LNCaP clone FGC (cell line): ENCODE data around the gene GTF2I.
"Not testable (repeated sequence)": the region's sequence is repeated elsewhere in the genome, so short reads cannot be mapped to it uniquely, and the experiment has no call there.

Source experiments
- DNase-seq: peaks from one replicate; pipeline ENCODE4 v3.0.0-alpha.2; 2011; ENCODE audit warnings: low read depth
- H3K4me3 ChIP-seq: 2 replicates; pipeline ENCODE4 v1.5.1; 2011; ENCODE audit warnings: mild to moderate bottlenecking, low read depth, low read length, control low read depth
- TF ChIP-seq, protein P1 (sequence below): IDR thresholded peaks from 2 replicates; pipeline ENCODE4 v1.5.1; 2012; ENCODE audit warnings: mild to moderate bottlenecking; ENCODE audit not compliant: control insufficient read depth, insufficient read depth; ENCODE audit errors: extremely low read depth

The GTF2I gene

GRCh38 chr7:74658178-74659004 lies 873 bp downstream of the GTF2I start:
- peak; percentile 70 for DNase-seq
- TF ChIP-seq, protein P1, sequence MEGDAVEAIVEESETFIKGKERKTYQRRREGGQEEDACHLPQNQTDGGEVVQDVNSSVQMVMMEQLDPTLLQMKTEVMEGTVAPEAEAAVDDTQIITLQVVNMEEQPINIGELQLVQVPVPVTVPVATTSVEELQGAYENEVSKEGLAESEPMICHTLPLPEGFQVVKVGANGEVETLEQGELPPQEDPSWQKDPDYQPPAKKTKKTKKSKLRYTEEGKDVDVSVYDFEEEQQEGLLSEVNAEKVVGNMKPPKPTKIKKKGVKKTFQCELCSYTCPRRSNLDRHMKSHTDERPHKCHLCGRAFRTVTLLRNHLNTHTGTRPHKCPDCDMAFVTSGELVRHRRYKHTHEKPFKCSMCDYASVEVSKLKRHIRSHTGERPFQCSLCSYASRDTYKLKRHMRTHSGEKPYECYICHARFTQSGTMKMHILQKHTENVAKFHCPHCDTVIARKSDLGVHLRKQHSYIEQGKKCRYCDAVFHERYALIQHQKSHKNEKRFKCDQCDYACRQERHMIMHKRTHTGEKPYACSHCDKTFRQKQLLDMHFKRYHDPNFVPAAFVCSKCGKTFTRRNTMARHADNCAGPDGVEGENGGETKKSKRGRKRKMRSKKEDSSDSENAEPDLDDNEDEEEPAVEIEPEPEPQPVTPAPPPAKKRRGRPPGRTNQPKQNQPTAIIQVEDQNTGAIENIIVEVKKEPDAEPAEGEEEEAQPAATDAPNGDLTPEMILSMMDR: no peak
- H3K4me3 ChIP-seq: peak overlapping the region; percentile 90

GRCh38 chr7:74660202-74660601 lies 2.7 kb downstream of the GTF2I start:
- DNase-seq, H3K4me3 ChIP-seq: not testable (repeated sequence)

DNA sequence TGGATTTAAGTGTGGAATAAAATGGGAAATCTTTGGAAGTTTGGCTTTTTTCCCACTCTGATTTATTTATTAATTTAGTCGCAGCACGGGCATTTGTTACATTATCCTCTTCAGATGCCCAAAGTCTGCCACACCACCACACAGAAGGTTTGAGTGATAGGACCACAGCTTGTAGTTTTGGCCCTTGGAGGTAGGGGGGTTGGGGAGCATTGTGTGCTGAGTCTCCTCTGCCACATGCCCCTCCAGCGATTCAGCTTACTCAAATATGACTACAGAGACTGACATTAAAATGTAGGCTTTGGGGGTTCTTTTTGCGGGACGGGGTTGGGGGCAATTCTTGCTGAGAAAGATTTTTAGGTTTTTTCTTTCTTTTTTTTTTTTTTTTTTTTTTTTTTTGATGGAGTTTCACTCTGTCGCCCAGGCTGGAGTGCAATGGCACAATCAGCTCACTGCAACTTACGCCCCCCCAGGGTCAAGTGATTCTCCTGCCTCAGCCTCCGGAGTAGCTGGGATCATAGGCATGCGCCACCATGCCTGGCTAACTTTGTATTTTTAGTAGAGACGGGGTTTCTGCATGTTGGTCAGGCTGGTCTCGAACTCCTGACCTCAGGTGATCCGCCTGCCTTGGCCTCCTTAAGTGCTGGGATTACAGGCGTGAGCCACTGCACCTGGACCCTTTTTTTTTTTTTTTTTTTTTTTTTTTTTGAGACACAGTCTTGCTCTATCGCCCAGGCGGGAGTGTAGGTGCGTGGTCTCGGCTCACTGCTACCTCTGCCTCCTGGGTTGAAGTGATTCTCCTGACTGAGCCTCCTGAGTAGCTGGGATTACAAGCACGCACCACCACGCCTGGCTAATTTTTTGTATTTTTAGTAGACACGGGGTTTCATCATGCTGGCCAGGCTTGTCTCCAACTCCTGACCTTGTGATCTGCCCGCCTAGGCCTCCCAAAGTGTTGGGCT lies 4.6 kb downstream of the GTF2I start:
- not testable (repeated sequence) for DNase-seq

DNA sequence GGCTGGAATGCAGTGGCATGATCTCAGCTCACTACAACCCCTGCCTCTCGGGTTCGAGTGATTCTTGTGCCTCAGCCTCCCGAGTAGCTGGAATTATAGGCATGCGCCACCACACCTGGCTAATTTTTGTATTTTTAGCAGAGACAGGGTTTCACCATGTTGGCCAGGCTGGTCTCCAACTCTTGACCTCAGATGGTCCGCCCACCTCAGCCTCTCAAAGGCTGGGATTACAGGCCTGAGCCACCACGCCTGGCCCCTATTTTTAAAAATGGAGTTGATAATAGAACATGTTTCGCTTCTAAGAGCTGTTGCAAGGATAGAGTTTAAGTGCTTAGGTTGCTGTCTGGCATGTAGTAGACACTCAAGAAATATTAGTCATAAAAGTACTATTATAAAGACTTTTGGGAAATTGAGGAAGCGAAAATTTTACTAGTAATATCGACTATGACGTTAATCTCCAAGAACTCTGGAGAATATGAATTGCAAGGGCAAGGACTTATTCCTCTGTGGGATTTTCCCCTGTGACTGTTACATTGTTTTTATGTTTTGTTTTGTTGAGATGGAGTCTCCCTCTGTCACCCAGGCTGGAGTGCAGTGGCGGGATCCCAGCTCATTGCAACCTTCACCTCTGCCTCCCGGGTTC lies 7.9 kb downstream of the GTF2I start:
- TF ChIP-seq, protein P1: no peak
- DNase-seq: no peak
- H3K4me3 ChIP-seq: no peak overlapping the region

More for the DNA sequence above, 4.6 kb downstream of the GTF2I start:
- H3K4me3 ChIP-seq: not testable (repeated sequence)

GRCh38 chr7:74667013-74667412 lies 9.5 kb downstream of the GTF2I start:
- not testable (repeated sequence) for DNase-seq, H3K4me3 ChIP-seq

DNA sequence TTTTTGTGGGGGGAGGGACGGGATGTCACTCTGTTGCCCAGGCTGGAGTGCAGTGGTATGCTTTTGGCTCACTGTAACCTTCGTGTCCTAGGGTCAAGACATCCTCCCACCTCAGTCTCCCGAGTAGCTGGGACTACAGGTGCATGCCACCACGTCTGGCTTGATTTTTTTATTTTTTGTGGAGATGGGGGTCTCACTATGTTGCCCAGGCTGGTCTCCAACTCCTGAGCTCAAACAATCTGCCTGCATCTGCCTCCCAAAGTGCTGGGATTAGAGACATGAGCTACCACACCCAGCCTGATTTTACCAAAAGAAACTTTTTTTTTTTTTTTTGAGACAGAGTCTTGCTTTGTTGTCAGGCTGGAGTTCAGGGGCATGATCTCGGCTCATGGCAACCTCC lies 10.0 kb downstream of the GTF2I start:
- not testable (repeated sequence) for DNase-seq, H3K4me3 ChIP-seq

- TF ChIP-seq, protein P1: no peak
- no peak overlapping the region for H3K4me3 ChIP-seq
- no peak for DNase-seq
Measured at GRCh38 chr7:74671602-74672001, 14.1 kb downstream of the GTF2I start.

GRCh38 chr7:74672343-74672915 lies 14.9 kb downstream of the GTF2I start:
- H3K4me3 ChIP-seq: no peak overlapping the region
- TF ChIP-seq, protein P1: no peak
- DNase-seq: no peak
